Mesenteric fat pad (tissue), 1 donor: Measurements from ENCODE around the gene FKBP1A. TPM values are rescaled to one million over a fixed set of nuclear protein-coding genes. Genes with fewer than 3 reads are reported as not detected.
A peak's percentile ranks its signal among the peaks of the same experiment; 100 is the strongest.

ENCODE experiments used
- DNase-seq: peaks from one replicate; pipeline ENCODE4 v3.0.0-alpha.2; 2020; ENCODE audit warnings: low spot score
- total RNA-seq: library from RNA; stranded (reverse); fragmentation: NEBNext Ultra II Directional; extraction: Animal tissue kit (Norgen Biotek cat#: 25700); gene quantifications from one replicate; pipeline ENCODE4 v1.2.1, GENCODE V29; 2021
- donor health status: DM: yes; HTN: yes; CAD: no.

FKBP1A gene
- total RNA-seq, 1 donor from 2014 or later = 384 TPM

DNA sequence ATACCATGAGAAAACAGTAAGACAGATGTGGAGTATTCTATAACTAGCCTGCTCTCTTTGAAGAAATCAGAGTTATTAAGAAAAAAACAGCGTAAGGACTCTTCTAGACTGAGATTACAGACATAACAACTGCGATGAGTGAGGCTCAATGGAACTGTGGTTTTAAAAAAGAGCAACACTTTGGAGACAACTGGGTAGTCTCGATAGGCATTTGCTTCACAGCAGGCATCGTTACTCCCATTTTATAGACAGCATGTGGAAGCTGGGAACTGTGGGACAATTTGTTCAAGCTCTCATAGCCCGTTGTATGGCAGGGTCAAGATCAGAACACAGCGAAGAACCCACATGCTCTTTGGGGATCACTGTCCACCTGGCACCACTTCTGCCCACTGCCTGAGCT, 4.6 kb downstream of the FKBP1A start:
- no peak for DNase-seq

DNA sequence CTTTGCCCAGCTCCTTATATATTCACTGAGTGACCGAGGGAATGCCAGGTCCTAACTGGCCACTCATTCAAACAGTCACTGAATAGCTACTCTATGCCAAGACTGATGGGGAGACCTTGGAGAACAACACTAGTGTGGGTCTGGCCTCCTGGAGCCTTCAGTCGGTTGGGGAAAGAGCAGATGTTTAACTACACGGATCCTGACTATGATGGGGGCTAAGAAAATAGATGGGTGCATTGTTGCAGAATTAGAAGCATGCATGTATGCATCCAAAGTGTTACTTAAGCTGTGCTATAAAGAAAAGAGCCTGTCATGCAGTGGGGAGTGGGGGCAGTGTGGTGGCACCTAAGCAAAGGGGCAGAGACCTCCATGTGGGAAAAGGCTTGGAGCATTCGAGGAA, 6.5 kb downstream of the FKBP1A start:
- no peak for DNase-seq

DNA sequence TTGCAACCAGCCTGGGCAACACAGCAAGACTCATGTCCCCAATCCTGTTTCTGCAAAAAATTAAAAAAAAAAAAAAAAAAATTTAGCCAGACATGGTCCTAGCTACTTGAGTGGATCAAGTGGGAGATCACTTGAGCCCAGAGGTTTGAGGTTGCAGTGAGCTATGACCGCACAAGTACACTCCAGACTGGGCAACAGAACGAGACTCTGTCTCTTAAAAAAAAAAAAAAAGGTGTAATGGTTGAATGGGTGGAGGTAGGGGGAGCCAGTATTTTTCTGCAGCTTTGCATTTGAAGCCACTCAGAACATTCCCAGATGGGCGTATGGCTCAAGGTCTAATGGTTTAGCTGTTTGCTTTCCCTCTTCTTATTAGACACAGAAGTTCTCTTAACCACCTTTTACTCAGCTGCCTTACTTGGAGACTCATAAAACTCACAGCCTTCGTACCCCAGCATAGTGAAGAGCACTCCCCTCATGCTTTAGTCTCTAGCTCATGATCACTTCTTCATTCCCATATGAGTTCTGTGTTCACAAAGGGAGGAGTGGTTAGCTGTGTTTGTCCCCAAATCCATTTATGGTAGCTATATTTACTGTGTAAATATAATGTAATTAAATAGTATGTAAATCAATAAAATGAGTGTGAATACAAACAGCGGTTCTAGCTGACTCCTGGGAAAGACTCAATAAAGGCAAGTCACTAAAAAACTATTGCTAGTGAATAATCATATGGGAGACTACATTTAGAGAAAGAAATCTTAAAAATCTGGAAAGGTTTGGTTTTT, 9.0 kb downstream of the FKBP1A start:
- peak; percentile 2 for DNase-seq

DNA sequence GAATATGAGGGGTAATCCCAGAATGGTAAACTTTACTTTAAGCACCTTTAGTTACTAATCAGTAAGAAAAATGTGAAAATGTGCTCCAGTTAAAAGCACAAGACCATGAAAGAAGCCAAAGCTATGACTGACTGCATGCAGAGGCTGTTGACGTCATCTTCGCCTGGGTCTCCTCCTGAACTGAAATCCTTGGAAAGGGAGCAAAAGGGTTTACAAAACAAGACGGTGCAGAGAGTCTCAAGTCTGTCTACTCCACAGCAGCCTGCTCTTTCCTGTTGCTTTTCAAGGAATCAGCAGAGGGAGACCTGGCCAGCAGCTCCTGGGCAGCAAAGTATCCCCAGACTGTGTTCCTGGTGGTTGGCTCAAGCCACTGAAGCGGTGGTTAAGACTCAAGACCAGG, 10.2 kb downstream of the FKBP1A start:
- no peak for DNase-seq

DNA sequence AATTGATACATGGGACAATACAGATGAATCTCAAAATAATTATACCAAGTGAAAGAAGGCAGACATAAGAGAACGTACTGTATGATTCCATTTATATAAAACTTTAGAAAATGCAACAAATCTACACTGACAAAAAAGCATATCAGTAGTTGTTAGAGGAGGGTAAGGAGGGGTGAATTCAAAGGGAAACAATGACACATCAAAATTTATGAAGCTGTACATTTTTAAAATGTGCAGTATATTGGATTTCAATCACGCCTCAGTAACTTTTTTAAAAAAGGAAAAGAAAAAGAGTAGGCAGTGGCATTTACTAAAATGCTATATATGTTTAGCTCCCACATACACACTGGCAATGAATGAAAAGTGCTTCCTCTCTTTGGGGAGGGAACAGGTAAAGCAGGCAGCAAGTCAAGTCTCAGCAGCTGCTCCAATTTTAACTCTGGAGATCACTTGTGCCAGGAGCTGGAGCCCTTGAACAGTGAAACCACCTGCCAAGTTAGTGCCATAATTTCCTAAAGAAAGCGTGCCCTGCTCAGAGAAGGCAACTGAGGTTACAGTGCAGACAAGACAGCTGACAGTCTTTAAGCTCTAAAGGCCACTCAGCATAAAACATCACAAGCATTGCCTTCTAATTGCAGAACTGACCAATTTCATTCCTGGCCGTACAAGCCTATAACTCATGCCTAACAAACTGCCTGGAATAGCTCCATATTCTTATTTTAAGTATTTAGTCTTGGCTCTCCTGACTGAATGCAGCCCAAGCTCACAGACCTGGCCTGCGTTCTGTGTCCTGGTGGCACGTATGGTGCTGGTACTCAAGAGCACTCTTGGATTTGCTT, 10.9 kb downstream of the FKBP1A start:
- no peak for DNase-seq

DNA sequence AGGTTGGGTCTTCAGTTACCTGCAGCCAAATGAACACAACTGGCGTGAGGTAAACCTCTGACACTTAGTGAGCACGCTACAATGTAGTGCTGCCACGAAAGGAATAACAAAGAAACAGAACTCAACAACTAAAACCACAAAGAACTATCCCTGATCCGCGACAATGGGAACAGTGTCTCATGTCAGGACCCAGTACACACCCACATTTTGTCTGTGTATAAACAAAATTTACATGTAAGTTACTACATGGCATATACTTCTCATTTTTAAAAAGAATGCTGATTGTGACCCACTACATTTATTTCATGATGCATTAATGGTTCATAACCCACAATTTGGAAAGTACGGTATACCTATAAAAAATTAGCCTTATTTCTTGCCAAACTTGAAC, 14.1 kb downstream of the FKBP1A start:
- DNase-seq = no peak

DNA sequence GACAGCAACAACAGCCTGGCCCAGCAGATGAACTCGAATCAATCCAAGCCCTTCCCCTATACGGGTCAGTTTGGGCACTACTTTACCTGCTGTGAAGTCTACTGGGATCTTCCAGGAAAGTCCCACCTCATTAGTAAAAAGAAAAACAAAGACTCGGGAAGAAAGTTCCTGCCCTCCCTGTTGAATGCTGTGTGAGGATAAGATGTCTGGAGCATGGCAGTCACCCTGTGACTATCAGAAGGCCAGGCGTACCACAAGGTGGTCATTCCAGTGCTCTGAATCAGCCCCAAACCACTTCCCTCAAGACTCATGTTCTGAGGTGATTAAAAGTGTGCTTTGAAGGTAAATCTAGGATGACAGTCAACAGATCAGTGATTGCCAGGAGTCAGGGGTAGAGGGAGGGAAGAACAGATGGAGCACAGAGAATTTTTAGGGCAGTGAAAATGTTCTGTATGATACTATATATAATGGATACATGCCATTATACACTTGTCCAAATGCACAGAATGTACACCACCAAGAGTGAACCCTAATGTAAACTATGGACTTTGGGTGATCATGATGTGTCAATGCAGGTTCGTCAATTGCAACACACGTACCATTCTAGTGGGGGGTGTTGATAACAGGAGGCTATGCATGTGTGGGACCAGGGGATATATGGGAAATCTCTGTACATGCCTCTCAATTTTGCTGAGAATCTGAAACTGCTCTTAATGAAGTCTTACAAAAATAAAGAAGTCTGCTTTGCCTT, 14.7 kb downstream of the FKBP1A start:
- DNase-seq = no peak

DNA sequence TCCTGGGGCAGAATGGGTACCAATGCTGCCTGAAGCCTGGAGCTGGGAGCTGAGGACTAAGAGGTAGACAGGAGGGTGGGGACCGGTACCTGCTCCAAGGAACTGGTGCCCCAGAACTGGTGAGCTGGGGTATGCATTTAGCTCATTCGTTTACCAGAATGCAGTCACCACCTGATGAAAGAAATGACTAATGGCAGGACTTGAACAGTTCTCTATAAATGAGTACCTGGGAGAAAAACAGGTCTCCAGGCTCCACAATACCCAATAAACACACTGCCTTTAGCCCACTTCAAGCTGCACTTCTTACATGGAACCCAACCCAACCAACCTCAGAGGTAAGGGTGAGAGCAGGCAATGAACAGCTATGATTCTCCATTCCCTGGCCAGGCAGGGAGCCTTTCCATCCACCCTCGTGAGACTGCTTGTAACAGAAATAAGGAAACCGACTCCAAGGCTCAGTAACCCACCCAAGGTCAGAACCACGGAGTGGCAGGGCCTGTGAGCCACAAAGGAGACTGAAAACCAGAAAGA, 15.4 kb downstream of the FKBP1A start:
- no peak for DNase-seq

DNA sequence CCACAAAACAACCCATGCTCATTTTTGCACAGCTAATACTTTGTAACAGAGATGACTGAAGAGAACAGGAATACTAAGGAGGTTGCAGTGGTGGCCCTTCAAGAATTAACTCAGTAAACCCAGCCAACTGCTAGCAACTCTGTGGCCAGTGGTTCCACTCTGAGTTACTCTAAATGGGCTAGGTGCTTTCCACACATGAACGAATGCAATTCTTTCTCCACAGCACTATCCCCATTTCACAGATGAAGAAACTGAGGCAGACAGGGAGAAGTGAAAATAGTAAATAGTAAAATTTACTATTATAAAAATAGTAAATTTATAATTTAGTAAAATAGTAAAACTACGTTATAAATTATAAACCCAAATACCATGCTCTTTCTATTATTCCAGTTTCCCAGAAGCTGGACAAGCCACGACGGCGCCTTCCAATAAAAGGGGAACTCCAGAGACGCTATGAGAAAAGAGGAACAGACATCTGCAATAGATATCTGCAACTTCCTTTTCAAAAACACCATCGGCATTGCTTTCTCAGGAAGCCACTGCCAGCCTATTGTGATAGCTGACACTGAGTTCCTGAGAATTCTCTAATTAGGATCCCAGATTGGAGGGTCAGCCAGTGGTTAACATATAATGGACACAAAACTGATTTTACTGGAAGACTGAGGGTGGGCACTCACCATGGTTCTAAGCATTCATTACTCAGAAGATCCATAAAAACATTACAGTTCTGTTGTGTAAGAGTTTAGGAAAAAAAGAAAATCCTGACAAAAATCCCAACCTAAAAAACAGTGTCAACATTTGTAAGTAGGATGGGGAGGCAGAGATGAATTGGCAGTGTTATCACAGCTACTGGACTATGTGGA, 16.2 kb downstream of the FKBP1A start:
- no peak for DNase-seq

DNA sequence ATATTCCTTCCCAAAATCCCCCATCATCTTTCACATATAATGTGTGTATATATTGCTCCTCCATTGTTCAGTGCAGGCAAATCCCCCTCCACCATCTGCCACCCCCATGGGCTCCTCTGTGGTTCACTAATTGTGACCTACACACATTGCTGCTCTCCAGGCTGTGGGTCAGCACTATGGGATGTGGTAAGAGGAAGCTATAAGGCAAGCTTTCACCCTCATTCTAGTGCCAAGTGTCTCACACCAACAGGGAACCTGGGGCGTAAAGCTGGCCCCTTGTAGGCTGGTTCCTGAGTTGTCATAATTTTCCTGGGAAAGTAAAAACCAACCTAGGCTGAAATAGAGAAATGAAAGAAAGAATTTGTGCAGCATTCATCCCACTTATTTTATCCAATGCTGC, 16.8 kb downstream of the FKBP1A start:
- no peak for DNase-seq

DNA sequence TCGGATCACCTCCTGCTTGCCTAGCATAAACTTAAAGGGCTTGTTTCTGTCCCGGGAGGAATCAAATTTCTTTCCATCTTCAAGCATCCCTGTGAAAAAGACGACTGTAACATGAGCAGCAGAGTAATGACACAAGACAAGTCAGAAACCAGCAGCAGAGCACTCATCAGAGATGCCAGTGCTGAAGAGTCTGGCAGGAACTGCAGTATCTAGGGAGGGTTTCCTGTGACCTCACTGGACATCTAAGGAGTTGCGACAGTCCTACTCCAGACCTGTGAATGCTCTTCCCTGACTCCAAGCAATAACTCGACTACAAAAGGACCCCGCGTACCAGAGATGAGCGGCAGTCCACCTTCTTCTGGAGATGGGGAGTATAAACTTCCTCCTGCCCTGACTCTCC, 17.3 kb downstream of the FKBP1A start:
- DNase-seq = no peak

DNA sequence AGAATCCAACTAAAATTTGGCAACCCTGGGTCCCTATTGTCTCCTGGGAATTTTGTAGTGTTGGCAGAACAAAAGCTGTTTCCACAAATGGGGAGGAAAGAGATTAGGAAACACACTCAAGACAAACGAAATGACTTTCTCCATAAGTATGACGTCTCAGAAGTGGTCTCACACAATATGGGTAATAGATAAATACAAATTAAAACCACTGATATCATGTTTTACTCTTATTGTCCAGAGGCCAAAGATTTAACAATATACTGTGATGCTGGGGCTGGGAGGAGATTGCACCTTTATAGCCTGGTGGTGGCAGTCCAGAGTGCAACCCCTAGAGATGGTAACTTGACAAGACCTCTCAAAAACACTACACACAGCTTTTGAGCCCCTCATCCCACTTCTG, 18.6 kb downstream of the FKBP1A start:
- DNase-seq = no peak

DNA sequence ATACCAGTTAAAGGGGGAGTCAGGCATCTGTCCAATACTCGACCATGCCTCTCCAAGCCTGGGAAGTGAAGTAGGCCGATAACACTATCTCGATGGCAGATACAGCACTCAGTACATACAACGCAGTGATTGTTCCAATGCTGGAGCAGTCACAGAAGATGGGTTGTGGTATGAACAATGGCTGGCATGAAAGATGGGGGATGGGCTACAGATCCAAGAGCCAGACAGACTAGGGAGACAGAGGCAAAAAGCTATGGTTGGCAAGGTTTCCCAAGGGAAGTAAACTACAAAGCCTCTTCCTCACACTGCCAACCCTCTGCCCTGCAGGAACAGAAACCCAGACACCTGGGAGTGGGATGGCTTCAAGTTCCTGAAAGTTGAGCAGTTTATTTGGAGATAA, 19.2 kb downstream of the FKBP1A start:
- no peak for DNase-seq

DNA sequence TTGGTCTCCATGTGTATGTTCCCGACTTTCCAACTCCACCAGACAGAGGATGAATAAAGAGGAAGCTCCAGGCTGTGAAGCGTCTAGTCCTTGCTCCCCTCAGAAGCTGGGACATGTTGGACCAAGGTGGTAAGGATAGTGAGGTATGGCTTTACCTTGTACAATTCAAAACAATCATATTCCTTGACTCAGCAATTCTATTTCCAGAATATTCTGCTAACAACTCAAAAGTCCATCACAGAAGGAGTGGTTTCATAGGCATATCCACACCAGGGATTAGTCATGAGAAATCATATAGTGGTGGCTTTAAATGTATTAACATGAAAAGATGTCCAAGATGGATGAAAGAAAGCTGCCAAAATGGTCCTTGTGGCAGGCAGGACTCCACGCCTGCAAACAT, 19.8 kb downstream of the FKBP1A start:
- DNase-seq = no peak

DNA sequence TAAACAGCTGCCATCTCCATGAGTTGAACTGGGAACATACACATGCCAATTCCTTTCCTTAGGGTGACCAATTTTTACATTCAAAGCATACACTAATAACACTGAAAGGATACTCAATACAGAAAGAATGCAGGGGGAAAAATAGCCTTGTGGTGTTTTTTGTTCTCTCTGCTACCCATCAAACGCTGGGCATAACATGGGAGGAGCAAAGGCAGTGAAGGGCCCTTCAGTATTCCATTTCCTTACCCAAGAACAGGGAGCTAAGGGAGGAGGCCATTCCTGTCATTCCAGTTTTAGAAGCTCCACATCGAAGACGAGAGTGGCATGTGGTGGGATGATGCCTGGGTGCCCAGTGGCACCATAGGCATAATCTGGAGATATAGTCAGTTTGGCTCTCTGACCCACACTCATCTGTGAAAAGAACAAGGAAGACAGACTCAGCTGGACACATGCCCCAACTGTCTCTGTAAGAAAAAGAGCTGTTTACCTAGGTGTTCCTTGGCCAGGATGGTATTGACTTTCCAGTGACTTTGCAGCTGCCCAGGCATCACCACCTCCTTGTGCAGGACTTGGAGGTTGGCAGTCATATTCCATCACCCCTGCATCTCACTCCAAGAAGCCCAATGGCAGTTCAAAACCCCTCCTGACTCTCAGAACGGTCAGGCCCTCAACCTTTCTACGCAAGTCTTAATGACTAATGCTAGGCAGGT, 20.9 kb downstream of the FKBP1A start:
- no peak for DNase-seq

DNA sequence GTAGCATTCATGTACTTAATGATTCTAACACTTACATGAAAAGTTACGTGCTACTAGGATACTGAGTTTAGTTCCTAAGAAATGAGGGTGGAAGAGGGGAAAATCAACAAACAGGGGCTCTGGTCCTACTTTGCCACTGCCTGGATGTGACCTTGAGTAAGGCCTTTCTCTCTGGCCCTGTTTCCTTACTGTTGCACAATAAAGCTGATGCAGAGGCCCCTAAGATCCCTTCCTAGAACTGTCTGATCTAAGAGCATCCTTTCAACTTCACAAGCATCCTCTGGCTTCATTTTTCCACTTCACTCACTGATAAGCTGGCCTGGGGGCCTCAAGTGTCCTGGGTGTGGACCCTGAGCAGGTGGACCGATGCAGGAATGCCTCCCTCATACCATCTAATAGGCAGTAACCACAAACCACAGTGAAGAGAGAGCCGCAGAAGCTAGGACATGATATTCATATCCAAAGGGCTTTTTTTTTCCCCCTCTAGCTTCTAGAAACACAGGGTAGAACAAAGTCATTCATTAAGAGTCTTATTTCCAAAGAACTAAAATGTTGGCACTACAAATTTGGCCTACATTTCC, 21.6 kb downstream of the FKBP1A start:
- no peak for DNase-seq

DNA sequence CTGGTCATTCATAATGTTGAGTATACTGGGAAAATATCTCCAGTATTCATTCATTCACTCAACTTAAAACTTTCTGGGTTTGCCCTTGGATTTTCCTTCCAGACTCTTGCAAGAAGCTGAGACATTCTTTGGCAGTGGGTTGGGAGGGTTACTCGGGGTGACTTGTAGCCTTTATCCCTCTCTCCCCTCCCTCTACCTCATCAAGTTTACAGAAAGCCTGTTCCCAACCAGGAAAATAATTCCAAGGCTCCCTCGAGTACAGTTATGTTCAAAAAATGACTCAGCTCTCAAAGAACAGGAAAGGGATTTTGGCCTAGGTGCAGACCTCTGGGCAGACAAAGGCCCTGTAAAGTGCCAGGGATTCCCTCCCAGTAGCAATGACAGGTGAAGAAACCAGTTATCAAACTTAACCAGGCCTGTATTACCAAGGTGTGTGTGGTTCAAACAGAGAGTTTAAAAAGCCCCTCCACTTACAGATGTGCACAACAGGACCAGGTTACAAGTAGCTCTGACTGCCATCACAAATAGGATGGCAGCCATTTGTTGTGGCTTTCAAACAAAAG, 22.2 kb downstream of the FKBP1A start:
- DNase-seq = no peak

DNA sequence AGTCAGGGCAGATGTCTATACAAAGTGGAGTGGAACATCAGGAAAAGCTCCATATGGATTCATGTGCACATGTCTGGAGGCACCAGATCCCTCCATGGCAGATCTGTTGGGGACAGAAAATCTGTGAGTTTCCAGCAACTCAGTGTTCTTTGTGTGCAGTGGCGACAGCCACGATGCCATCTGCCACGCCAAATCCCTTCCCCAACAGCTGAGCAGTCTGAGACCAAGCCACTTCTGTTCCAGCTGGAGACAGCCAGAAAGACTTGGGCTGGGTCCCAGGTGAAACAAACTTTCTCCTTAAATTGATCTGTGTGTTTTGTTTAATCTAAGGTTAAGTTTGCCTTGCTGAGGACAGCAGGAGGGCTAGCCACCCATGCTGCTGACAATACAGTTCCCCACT, 22.9 kb downstream of the FKBP1A start:
- no peak for DNase-seq

DNA sequence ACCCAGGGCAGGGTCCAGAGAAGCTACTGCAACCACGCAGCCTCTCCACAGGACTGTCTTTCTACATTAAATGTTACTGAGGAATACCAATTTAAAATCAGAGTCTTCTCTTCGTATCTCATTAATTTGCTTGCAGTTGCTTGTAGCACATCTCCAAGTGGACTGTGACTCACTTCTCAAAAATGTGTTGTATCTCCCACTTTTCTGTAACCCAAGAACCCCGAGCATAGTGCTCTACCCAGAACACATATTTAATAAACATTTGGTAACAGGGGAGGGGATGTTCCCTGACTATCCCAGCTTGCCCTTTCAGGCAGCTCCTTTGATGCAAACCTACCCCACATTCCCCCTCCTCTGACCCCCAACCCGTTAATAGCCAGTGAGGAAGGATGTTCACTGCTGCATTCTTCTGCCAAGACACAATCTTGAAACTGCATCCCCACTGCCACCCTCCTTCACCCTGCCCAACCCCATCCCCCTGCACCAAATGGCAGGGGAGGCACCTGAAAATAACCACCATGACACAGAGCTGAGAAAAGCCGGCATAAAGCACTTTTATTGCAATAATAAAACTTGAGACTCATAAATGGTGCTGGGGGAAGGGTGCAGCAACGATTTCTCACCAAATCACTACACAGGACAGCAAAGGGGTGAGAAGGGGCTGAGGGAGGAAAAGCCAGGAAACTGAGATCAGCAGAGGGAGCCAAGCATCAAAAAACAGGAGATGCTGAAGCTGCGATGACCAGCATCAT, 24.2 kb downstream of the FKBP1A start:
- no peak for DNase-seq
